ENCODE results near the gene ZNF823.

Gene ZNF823

GRCh38 chr19:11704626-11705025, 34.1 kb downstream of the ZNF823 start:
- no peak overlapping the region for H3K4me3 ChIP-seq (ENCODE audit: low read depth, low read length, poor library complexity, severe bottlenecking)
- no peak overlapping the region for H3K27ac ChIP-seq (ENCODE audit: low read depth, low read length, poor library complexity, severe bottlenecking)
- no peaks in the 10 kb centered on the region for H3K4me1 ChIP-seq (ENCODE audit: insufficient read depth, low read length, severe bottlenecking)
- H3K36me3 ChIP-seq (ENCODE audit: insufficient read depth, low read length) = no peaks in the 10 kb centered on the region
- no peaks in the 10 kb centered on the region for H3F3A ChIP-seq (ENCODE audit: insufficient read depth, low read length)
- TF ChIP-seq CTCF (IDR thresholded peaks at IDR 0.05; ENCODE audit: low read length) (no peak), EZH2 (IDR thresholded peaks at IDR 0.05; ENCODE audit: borderline replicate concordance, low read length) (no peak)
- no peaks in the 10 kb centered on the region for H3K9me2 ChIP-seq (ENCODE audit: low read depth, low read length)
- H3K9me3 ChIP-seq (ENCODE audit: low read length) = no peaks in the 10 kb centered on the region
- H2AFZ ChIP-seq (ENCODE audit: low read length) = no peak overlapping the region
- no peaks in the 10 kb centered on the region for H3K79me2 ChIP-seq (ENCODE audit: insufficient read depth, low read length)
- H3K27me3 ChIP-seq (ENCODE audit: insufficient read depth, low read length) = no peaks in the 10 kb centered on the region
- H4K20me1 ChIP-seq (ENCODE audit: insufficient read depth, low read length) = no peaks in the 10 kb centered on the region
- H3K4me2 ChIP-seq (ENCODE audit: low read length) = no peak overlapping the region
- H3K9ac ChIP-seq (ENCODE audit: low read length) = no peak overlapping the region

- no peaks in the 10 kb centered on the region for H3K27me3 ChIP-seq (ENCODE audit: insufficient read depth, low read length)
- H3K4me3 ChIP-seq (ENCODE audit: low read depth, low read length, poor library complexity, severe bottlenecking) = no peak overlapping the region
- H3K27ac ChIP-seq (ENCODE audit: low read depth, low read length, poor library complexity, severe bottlenecking) = no peak overlapping the region
- TF ChIP-seq CTCF (IDR thresholded peaks at IDR 0.05; ENCODE audit: low read length) = peak; percentile 73
- TF ChIP-seq EZH2 (IDR thresholded peaks at IDR 0.05; ENCODE audit: borderline replicate concordance, low read length) = no peak
- H3K4me2 ChIP-seq (ENCODE audit: low read length) = no peak overlapping the region
- no peaks in the 10 kb centered on the region for H4K20me1 ChIP-seq (ENCODE audit: insufficient read depth, low read length)
- H3K36me3 ChIP-seq (ENCODE audit: insufficient read depth, low read length) = no peaks in the 10 kb centered on the region
- H3K9ac ChIP-seq (ENCODE audit: low read length) = no peak overlapping the region
- H3K9me3 ChIP-seq (ENCODE audit: low read length) = no peaks in the 10 kb centered on the region
- no peaks in the 10 kb centered on the region for H3K9me2 ChIP-seq (ENCODE audit: low read depth, low read length)
- H2AFZ ChIP-seq (ENCODE audit: low read length) = no peak overlapping the region
- no peaks in the 10 kb centered on the region for H3F3A ChIP-seq (ENCODE audit: insufficient read depth, low read length)
- H3K79me2 ChIP-seq (ENCODE audit: insufficient read depth, low read length) = no peaks in the 10 kb centered on the region
- peaks cover under 1% of the 10 kb centered on the region for H3K4me1 ChIP-seq (ENCODE audit: insufficient read depth, low read length, severe bottlenecking)
Observed at GRCh38 chr19:11699931-11700794, 38.6 kb downstream of the ZNF823 start.

- Histone ChIP-seq H3K9me2 (ENCODE audit: low read depth, low read length) (no peaks in the 10 kb centered on the region), H2AFZ (ENCODE audit: low read length) (no peak overlapping the region), H3K36me3 (ENCODE audit: insufficient read depth, low read length) (no peaks in the 10 kb centered on the region), H4K20me1 (ENCODE audit: insufficient read depth, low read length) (no peaks in the 10 kb centered on the region), H3K79me2 (ENCODE audit: insufficient read depth, low read length) (no peaks in the 10 kb centered on the region), H3K9ac (ENCODE audit: low read length) (no peak overlapping the region), H3K4me2 (ENCODE audit: low read length) (no peak overlapping the region), H3F3A (ENCODE audit: insufficient read depth, low read length) (no peaks in the 10 kb centered on the region), H3K9me3 (ENCODE audit: low read length) (no peaks in the 10 kb centered on the region), H3K4me3 (ENCODE audit: low read depth, low read length, poor library complexity, severe bottlenecking) (no peak overlapping the region), H3K27me3 (ENCODE audit: insufficient read depth, low read length) (no peaks in the 10 kb centered on the region), H3K27ac (ENCODE audit: low read depth, low read length, poor library complexity, severe bottlenecking) (no peak overlapping the region), H3K4me1 (ENCODE audit: insufficient read depth, low read length, severe bottlenecking) (peaks cover 10% of the 10 kb centered on the region)
- TF ChIP-seq EZH2 (IDR thresholded peaks at IDR 0.05; ENCODE audit: borderline replicate concordance, low read length) = no peak
- TF ChIP-seq CTCF (IDR thresholded peaks at IDR 0.05; ENCODE audit: low read length) = no peak
Observed at GRCh38 chr19:11698231-11698630, 40.5 kb downstream of the ZNF823 start.

Data from OCI-LY1 (cell line).